ENCODE results near the gene ZIC2.

DNA sequence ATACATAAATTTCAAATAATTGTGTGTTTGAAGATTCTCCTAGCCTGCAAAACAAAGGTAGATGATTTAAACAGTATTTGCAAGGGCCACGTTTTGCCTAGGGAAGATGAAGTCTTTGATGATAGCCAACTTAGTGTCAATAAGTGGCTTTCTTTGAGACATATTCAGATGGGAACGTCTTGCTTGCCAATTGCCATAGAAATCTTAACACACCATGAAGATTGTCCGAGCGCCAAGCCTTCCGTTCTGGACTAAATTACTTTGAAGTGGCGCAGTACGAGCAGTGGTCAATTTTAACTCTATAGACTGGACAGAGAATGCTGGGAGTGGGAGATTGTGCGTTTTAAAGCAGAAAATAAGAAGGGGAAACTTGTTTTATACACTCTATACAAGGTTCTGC lies 19.9 kb upstream of the ZIC2 start:
- TF ChIP-seq, protein P1, sequence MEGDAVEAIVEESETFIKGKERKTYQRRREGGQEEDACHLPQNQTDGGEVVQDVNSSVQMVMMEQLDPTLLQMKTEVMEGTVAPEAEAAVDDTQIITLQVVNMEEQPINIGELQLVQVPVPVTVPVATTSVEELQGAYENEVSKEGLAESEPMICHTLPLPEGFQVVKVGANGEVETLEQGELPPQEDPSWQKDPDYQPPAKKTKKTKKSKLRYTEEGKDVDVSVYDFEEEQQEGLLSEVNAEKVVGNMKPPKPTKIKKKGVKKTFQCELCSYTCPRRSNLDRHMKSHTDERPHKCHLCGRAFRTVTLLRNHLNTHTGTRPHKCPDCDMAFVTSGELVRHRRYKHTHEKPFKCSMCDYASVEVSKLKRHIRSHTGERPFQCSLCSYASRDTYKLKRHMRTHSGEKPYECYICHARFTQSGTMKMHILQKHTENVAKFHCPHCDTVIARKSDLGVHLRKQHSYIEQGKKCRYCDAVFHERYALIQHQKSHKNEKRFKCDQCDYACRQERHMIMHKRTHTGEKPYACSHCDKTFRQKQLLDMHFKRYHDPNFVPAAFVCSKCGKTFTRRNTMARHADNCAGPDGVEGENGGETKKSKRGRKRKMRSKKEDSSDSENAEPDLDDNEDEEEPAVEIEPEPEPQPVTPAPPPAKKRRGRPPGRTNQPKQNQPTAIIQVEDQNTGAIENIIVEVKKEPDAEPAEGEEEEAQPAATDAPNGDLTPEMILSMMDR (conservative IDR thresholded peaks at IDR 0.05 in 1 of 2, IDR thresholded peaks at IDR 0.05 in 1 of 2; ENCODE audit: low read depth in 1 of 2, low read length in 2 of 2), result no peak
- TF ChIP-seq EZH2 (IDR thresholded peaks at IDR 0.05; ENCODE audit: low read length, missing control alignments), result no peak

Measured in fibroblast of lung (primary cell).